Common myeloid progenitor, CD34-positive (primary cell): ENCODE data around the gene CNTNAP5.
A peak's percentile ranks its signal among the peaks of the same experiment; 100 is the strongest.

Experiments
- CTCF ChIA-PET: fragments of 350-600 bp; sonication (Branson Sonifier 250); formaldehyde crosslinking; loops from one replicate; lab custom pipeline; 2021; ENCODE audit warnings: antibody characterized with exemption; lab: Charles Lee
- POLR2A ChIA-PET: fragments of 350-600 bp; sonication (Branson Sonifier 250); formaldehyde crosslinking; loops from one replicate; lab custom pipeline; 2021; ENCODE audit warnings: antibody characterized with exemption; lab: Charles Lee
- DNase-seq, 3 donors: peaks; one replicate each; pipeline versions ENCODE4 v3.0.0 to v3.0.0-alpha.2; 2013
- H3K27ac ChIP-seq, 2 experiments: 1 replicate in 1 of 2; 2 replicates in 1 of 2; pipeline ENCODE4 v1.7.0; 2013; ENCODE audit warnings: inconsistent platforms in 2 of 2, low read length in 2 of 2, mild to moderate bottlenecking in 2 of 2, low read depth in 1 of 2, moderate library complexity in 1 of 2; ENCODE audit not compliant: severe bottlenecking in 2 of 2, insufficient read depth in 1 of 2, poor library complexity in 1 of 2
- H3K27me3 ChIP-seq, 5 experiments: replicated peaks in 2 of 5; 1 replicate in 3 of 5; 2 replicates in 2 of 5; pipeline versions ENCODE4 v1.6.1 to v1.7.0; 2013; ENCODE audit warnings: low read length in 4 of 5, mild to moderate bottlenecking in 2 of 5, moderate library complexity in 2 of 5, inconsistent platforms in 1 of 5; ENCODE audit not compliant: insufficient read depth in 5 of 5, control insufficient read depth in 4 of 5
- H3K36me3 ChIP-seq, 4 experiments: 1 replicate in 2 of 4; 2 replicates in 2 of 4; pipeline versions ENCODE4 v1.6.1 to v1.7.0; 2013; ENCODE audit warnings: low read length in 3 of 4, control low read depth in 1 of 4, mild to moderate bottlenecking in 1 of 4; ENCODE audit not compliant: control insufficient read depth in 4 of 4, insufficient read depth in 4 of 4
- H3K4me1 ChIP-seq, 4 experiments: 1 replicate in 3 of 4; 2 replicates in 1 of 4; pipeline versions ENCODE4 v1.6.1 to v1.7.1; 2013; ENCODE audit warnings: low read length in 3 of 4, mild to moderate bottlenecking in 3 of 4, control low read depth in 1 of 4, inconsistent platforms in 1 of 4, moderate library complexity in 1 of 4; ENCODE audit not compliant: control insufficient read depth in 4 of 4, insufficient read depth in 4 of 4; ENCODE audit errors: control extremely low read depth in 1 of 4
- H3K4me3 ChIP-seq, 7 experiments: 1 replicate in 4 of 7; 2 replicates in 3 of 7; pipeline versions ENCODE4 v1.5.1 to v1.7.0; 2013; ENCODE audit warnings: mild to moderate bottlenecking in 7 of 7, low read length in 6 of 7, moderate library complexity in 6 of 7, inconsistent platforms in 2 of 7, low read depth in 2 of 7, control low read depth in 1 of 7; ENCODE audit not compliant: insufficient read depth in 4 of 7, control insufficient read depth in 1 of 7; ENCODE audit errors: extremely low read depth in 1 of 7
- H3K9me3 ChIP-seq, 5 experiments: 1 replicate in 4 of 5; 2 replicates in 1 of 5; pipeline versions ENCODE4 v1.6.1 to v1.7.1; 2013; ENCODE audit warnings: low read length in 4 of 5, mild to moderate bottlenecking in 2 of 5, inconsistent platforms in 1 of 5, low read depth in 1 of 5, moderate library complexity in 1 of 5; ENCODE audit not compliant: control insufficient read depth in 4 of 5, insufficient read depth in 2 of 5; ENCODE audit errors: control extremely low read depth in 1 of 5
- WGBS: methylation state at CpG from one replicate; pipeline ENCODE4 v1.1.5; 2013; ENCODE audit not compliant: insufficient coverage; 5-methylcytosine and 5-hydroxymethylcytosine counted together

Gene CNTNAP5

DNA sequence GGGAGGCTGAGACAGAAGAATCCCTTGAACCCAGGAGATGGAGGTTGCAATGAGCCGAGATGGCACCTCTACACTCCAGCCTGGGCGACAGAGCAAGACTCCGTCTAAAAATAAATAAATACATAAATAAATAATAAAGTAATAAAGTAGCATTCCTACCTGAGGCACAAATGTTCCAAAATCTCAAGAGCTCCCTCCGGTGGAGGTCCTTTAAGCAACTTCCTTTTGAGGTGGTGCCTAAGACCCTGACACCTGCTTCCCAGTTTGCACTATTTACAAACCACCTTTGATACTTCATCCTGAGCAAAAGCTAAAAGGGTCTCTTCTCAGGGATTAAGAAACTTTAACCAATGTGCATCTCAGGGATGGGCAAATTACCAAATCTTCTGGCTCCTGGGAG, 505.1 kb downstream of the CNTNAP5 start:
- no peaks in the 10 kb centered on the region for H3K9me3 ChIP-seq
- WGBS: 75% methylated on average over 1 of the region's 4 CpGs
- POLR2A ChIA-PET: no interaction called here
- peak in 2 of 3 donors; percentile 24 to 25 for DNase-seq
- no peak overlapping the region for H3K4me3 ChIP-seq
- CTCF ChIA-PET: interaction anchor here (0.7 to 4.0 kb wide), 2 partner anchors 482 to 504 kb away, joined by 3 to 20 read pairs; partner anchors contain the start of gene CNTNAP5
- H3K27me3 ChIP-seq: no peaks in the 10 kb centered on the region
- no peaks in the 10 kb centered on the region for H3K36me3 ChIP-seq
- no peaks in the 10 kb centered on the region for H3K4me1 ChIP-seq
- no peak overlapping the region for H3K27ac ChIP-seq

DNA sequence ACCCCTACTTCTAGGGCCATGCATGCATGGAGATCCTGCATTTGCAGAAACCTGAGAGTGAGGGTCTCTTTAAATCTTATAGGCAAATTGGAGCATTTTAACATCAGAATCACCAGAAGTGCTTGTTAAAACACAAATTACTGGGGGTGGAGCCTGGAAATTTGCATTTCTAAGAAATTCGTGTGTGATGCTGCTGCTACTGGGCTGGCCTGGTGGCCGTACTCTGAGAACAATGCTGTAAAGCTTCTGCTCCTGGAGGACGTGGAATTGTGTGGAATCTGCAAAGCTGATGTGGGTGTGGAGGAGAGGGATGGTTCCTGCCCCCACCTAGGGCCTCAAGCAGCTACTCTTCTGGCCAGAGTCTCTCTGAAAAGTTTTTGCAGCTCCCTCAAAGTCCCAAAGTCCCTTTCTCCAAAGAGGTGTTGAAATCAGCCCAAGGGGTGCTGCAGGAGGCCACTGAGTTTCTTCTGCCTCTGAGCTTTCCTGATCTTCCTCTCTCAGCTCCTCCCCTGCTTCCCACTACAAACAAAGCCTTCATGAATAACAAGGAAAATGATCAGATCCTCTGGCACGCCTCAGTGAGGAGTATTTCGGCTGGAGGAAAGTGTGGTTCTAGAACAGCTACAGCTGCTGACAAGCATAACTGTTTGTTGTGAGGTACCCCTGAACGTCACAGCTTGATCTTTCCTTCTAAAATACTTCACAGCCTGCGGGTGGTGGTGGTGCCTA, 508.3 kb downstream of the CNTNAP5 start:
- Histone ChIP-seq H3K36me3 (no peaks in the 10 kb centered on the region), H3K4me1 (no peaks in the 10 kb centered on the region), H3K4me3 (no peak overlapping the region), H3K27ac (no peak overlapping the region), H3K9me3 (no peaks in the 10 kb centered on the region), H3K27me3 (no peaks in the 10 kb centered on the region)
- ChIA-PET CTCF (no interaction called here), POLR2A (no interaction called here)
- 82% methylated on average over 5 of the region's 7 CpGs for WGBS
- DNase-seq: no peak

DNA sequence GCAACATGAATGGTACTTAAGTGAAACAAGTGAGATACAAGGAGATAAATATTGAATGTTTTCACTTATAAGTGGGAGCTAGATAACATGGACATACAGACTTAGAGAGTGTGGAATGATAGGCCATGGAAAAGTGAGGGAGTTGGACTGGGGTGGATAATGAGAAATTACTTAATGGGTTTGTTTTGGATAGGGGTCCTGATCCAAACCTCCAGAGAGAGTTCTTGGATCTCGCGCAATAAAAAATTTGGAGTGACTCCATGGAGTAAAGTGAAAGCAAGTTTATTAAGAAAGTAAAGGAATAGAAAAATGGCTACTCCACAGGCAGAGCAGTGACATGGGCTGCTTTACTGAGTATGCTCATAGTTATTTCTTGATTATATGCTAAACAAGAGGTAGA, 508.9 kb downstream of the CNTNAP5 start:
- CTCF ChIA-PET: no interaction called here
- WGBS: 100% methylated on average over 2 of the region's 2 CpGs
- Histone ChIP-seq H3K36me3 (no peaks in the 10 kb centered on the region), H3K9me3 (no peaks in the 10 kb centered on the region), H3K4me1 (no peaks in the 10 kb centered on the region), H3K27me3 (no peaks in the 10 kb centered on the region), H3K27ac (no peak overlapping the region), H3K4me3 (no peak overlapping the region)
- DNase-seq: no peak
- POLR2A ChIA-PET: no interaction called here

DNA sequence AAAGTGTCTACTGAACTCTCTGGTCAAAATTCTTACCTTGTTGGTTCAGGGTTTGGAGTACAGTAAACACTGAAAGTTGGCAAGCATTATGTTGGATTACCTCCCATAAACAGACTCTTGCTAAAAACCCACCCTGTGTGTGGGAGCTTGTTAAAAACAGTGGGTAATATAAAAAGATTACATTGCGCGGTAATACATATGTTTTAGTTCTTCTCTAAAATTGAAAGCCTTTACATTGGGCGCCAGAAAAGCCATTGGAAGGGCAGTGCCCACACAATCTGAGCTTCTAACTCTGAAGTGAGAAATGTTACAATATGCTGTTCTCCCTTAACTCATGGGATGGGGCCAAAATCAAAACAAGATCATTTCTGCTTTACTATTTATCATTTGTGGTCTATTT, 510.7 kb downstream of the CNTNAP5 start:
- H3K4me1 ChIP-seq: no peaks in the 10 kb centered on the region
- POLR2A ChIA-PET: no interaction called here
- H3K36me3 ChIP-seq: no peaks in the 10 kb centered on the region
- CTCF ChIA-PET: no interaction called here
- 100% methylated on average over 3 of the region's 3 CpGs for WGBS
- H3K4me3 ChIP-seq: no peak overlapping the region
- H3K9me3 ChIP-seq: no peaks in the 10 kb centered on the region
- no peak for DNase-seq
- no peaks in the 10 kb centered on the region for H3K27me3 ChIP-seq
- H3K27ac ChIP-seq: no peak overlapping the region

GRCh38 chr2:124536591-124536990, 511.5 kb downstream of the CNTNAP5 start:
- Histone ChIP-seq H3K4me1 (no peaks in the 10 kb centered on the region), H3K9me3 (no peaks in the 10 kb centered on the region), H3K4me3 (no peak overlapping the region), H3K27me3 (no peaks in the 10 kb centered on the region), H3K36me3 (no peaks in the 10 kb centered on the region), H3K27ac (no peak overlapping the region)
- 37% methylated on average over 3 of the region's 5 CpGs for WGBS
- no peak for DNase-seq
- ChIA-PET CTCF (no interaction called here), POLR2A (no interaction called here)

- Histone ChIP-seq H3K9me3 (no peaks in the 10 kb centered on the region), H3K4me3 (no peak overlapping the region), H3K36me3 (no peaks in the 10 kb centered on the region), H3K27me3 (no peaks in the 10 kb centered on the region), H3K27ac (no peak overlapping the region), H3K4me1 (no peaks in the 10 kb centered on the region)
- WGBS: 100% methylated on average over 2 of the region's 2 CpGs
- ChIA-PET CTCF (no interaction called here), POLR2A (no interaction called here)
- DNase-seq: no peak
Observed at GRCh38 chr2:124538549-124538948, 513.5 kb downstream of the CNTNAP5 start.

DNA sequence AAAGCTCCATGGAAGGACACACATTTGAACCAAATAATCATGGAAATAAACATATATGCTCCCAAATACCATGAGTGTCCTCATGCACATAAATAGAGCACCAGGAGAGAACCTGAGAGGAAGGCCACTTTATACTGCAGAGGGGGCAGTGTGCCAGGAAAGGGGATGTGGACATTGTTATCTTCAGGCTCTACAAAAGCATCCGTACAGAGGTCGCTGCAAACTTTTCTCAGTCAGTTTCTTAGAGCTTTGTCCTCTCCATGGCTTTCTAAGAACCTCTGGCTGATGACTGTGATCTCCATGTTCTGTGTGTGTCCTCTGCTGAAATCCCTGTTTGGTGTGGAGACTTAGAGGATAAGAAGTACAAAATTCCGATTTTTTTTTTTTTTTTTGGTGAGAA, 515.7 kb downstream of the CNTNAP5 start:
- no peak overlapping the region for H3K27ac ChIP-seq
- H3K4me1 ChIP-seq: no peaks in the 10 kb centered on the region
- ChIA-PET POLR2A (no interaction called here), CTCF (interaction anchor here (1.4 kb wide), 1 partner anchor 9 kb away, joined by 3 read pairs; no protein-coding TSS in a partner anchor)
- H3K27me3 ChIP-seq: no peaks in the 10 kb centered on the region
- WGBS: 100% methylated on average over 2 of the region's 3 CpGs
- H3K36me3 ChIP-seq: no peaks in the 10 kb centered on the region
- DNase-seq: no peak
- H3K9me3 ChIP-seq: no peaks in the 10 kb centered on the region
- H3K4me3 ChIP-seq: no peak overlapping the region
